GM21528 (cell line): ENCODE measurements around the gene ARL5C.

Experiments
- ATAC-seq: cut with Tn5 transposase; IDR thresholded peaks from one replicate; pipeline ENCODE4 v1.9.1; 2021; ENCODE audit warnings: mild to moderate bottlenecking, moderate library complexity; ENCODE audit not compliant: unreplicated experiment, low FRiP score

The ARL5C gene

DNA sequence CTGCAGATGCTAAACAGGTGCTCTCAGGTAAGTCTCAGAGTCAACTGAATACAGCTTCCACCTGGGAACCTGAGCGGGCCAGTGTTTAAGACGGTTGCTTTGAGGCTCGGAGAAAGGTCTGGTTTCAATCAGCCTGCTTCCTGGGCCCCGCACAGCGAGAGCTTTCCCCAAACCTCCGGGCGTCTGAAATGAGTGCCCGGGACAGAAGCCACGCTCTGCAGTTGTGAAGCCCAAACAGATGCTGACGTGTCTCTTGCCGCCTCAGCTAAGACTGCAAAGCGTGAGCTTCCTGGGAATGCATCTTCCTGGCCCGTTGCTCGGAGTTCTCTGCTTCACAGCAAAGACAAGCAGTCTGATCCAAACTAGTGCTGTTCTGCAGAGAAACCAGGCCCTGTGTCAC lies 51.2 kb downstream of the ARL5C start:
- ATAC-seq = no peak

DNA sequence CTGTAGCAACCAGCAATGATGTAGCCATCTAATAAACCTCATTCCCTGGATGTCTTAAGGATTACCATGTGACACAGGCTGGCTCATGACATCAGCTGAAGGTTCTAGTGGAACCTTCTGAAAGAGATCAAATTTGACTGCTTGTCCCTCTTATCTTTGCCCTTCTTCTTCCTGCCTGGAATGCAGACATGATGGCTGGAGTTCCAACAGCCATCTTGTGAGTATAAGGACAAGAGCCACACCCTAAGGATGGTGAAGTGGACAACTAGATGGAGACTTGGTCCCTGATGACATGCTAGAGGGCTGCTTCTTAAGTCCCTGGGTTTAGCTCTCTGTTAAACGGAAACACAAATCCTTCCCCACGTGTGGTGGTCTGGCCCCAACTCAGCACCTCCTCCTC lies 52.1 kb downstream of the ARL5C start:
- ATAC-seq = no peak

DNA sequence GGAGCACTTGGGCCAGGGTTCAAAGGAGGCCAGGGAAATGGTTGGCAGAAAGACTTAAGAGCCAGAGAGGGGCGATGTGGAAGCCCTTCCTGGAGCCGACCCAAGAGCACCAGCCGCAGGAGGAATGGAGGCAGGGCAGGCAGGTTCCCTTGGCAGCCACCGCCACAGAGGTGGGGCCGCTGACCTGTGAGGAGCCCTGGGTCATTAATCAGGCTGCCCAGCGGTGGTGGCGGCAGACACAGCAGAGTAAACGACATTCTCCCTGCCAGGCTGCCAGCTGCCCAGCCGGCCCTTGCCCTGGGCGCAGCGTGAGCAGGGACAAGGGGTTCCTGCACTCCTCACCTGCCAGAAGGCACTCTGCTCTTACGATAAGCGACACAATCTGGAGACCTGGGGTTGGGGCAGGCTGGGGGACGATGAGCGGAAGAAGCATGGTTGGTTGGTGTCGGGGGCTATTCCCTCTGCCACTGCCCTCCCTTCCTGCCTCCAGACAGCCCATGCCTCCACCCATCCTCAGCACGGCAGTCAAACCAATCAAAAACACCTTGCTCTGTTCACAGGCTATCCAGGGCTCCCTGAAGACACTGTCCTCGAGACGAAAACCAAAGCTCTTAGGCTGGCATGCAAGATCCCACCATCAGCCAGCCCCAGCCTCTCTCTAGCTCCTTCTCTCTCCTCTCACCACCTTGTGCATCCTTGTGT lies 55.4 kb downstream of the ARL5C start:
- ATAC-seq = no peak

DNA sequence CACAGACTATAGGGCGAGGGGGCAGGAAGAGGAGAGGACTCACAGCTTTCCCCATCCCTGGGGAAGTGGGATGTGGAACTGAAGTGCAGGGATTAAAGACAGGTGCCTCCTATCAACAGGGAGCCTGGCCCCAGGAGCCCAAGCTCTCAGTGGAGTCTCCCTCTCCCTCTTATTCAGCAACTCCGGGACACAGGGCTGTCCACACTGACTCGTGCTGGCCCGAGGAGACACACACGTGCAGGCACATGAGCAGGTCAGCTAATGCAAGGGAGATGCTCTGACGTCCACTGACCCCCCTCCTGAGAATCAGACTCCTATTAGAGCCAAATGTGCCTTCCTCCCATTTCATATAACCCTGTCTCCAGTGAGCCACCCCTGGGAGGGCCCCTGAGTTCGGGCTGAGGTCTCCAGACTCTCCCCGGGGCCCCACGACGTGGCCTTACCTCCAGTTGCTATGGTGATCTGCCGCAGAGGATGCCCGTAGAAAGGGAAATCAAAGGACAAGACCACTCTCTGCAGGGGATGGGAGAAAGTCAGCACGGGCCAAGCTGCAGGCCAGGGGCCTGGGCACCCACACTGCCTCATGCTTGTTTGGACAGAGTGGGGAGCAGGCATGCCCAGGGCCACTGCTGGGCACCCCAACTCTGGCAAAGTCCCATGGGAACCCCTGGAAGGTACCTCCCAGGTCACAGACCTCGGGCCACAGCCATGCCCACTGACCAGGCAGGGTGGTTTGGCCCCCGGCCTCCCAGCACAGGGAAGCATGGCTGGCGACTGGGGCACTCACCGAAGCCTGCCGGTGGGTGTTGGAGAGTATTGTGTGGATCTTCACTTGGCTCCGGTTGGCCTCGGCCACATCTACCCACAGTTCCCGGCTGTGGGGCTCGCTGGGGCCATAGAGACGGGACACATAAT lies 57.2 kb downstream of the ARL5C start:
- no peak for ATAC-seq

DNA sequence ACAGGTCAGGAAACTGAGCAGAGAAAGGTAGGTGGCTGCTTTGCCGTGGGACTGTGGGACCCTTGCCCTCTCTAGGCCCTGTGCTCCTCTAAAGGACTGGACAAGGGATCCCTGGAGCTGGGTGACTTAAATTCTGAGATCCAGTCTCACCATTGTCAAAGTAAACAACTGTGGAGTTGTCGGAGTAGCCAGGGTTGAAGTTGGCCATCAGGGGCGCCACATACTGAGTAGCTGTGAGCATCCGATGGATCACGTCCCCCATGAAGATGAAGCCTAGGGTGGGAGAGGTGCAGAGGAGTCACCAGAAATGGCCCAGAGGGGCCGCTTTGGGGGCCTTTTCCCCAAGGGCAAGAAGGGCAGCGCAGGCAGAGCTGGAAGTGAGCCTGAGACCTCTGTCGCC lies 58.0 kb downstream of the ARL5C start:
- ATAC-seq = no peak

DNA sequence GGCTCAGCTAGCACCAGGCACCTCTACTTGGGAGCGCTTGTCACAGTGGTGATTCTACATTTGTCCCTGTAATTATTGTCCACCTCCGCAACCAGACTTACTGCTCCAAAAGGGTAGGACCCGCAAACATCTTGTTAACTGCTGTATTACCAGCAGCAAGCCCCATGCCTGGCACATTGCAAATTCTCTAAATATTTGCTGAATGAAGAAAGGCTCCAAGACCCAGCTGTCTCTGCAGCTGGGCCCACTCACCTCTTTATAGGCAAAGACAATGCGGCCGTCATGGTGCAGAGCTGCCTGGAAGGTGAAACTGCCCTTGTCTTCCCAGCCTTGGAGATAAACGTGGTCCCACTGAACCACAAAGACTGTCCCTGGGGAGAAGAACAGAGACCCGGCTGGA lies 58.8 kb downstream of the ARL5C start:
- no peak for ATAC-seq
